Gastrocnemius medialis (tissue), 4 donors: ENCODE data around the gene KIRREL3.

ENCODE experiments used
- POLR2A ChIP-seq, 2 donors: fragments of 450-650 bp; IDR thresholded peaks; one replicate each; pipeline ENCODE4 v1.6.1; 2017; ENCODE audit warnings: antibody characterized with exemption in 2 of 2, mild to moderate bottlenecking in 2 of 2, moderate library complexity in 2 of 2
- TF ChIP-seq, protein P1 (sequence below), 5 experiments: fragments of 450-650 bp in 3 of 5; fragments of 200-600 bp in 2 of 5; sonication (generic) in 2 of 5; IDR thresholded peaks in 4 of 5; conservative IDR thresholded peaks in 1 of 5; 1 replicate in 4 of 5; 2 replicates in 1 of 5; pipeline ENCODE4 v1.5.1; 2016 to 2019; ENCODE audit warnings: antibody characterized with exemption in 5 of 5, mild to moderate bottlenecking in 3 of 5, moderate library complexity in 3 of 5

DNA sequence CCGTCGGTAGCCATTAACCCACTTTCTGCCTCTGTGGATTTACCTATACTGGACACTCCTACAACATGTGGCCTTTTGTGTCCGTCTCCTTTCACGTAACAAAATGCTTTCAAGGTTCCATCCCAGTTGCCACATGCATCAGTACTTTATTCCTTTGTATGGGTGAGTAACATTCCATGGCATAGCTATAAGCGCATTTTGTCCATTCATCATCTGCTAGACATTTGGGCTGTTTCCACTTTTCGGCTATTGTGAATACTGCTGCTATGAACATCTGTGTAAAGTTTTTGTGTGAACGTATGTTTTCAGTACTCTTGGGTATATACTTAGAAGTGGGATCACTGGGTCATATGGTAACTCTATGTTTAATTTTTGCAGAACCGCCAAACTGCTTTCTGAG is 387.9 kb downstream of the KIRREL3 start:
- TF ChIP-seq, protein P1, sequence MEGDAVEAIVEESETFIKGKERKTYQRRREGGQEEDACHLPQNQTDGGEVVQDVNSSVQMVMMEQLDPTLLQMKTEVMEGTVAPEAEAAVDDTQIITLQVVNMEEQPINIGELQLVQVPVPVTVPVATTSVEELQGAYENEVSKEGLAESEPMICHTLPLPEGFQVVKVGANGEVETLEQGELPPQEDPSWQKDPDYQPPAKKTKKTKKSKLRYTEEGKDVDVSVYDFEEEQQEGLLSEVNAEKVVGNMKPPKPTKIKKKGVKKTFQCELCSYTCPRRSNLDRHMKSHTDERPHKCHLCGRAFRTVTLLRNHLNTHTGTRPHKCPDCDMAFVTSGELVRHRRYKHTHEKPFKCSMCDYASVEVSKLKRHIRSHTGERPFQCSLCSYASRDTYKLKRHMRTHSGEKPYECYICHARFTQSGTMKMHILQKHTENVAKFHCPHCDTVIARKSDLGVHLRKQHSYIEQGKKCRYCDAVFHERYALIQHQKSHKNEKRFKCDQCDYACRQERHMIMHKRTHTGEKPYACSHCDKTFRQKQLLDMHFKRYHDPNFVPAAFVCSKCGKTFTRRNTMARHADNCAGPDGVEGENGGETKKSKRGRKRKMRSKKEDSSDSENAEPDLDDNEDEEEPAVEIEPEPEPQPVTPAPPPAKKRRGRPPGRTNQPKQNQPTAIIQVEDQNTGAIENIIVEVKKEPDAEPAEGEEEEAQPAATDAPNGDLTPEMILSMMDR (IDR thresholded peaks at IDR 0.05 in 4 of 5, conservative IDR thresholded peaks at IDR 0.05 in 1 of 5): no peak
- TF ChIP-seq POLR2A (IDR thresholded peaks at IDR 0.05): no peak
